Activated CD4-positive, CD25-positive, alpha-beta regulatory T cell treated with anti-CD3 and anti-CD28 coated beads, Interleukin-2, amount 50 U/mL, for 72 hours (primary cell): ENCODE results near the gene SMC3.

Source experiments
- DNase-seq: peaks from one replicate; pipeline ENCODE4 v3.0.0; 2021

The SMC3 gene

GRCh38 chr10:110649347-110650264, 82.1 kb downstream of the SMC3 start:
- no peak for DNase-seq

GRCh38 chr10:110650265-110650668, 82.8 kb downstream of the SMC3 start:
- DNase-seq: no peak

- DNase-seq: no peak
These were observed 83.8 kb downstream of the SMC3 start for GRCh38 chr10:110651044-110651958.

GRCh38 chr10:110652475-110653118, 85.1 kb downstream of the SMC3 start:
- DNase-seq: no peak
